Osteoblast (primary cell): ENCODE results near the gene SPECC1. TPM values are rescaled to one million over a fixed set of nuclear protein-coding genes. Genes with fewer than 3 reads are reported as not detected.

Experiments used
- DNase-seq: peaks from one replicate; pipeline ENCODE4 v3.0.0; 2011; ENCODE audit warnings: low spot score, mixed read lengths; ENCODE audit not compliant: insufficient read length; ENCODE audit errors: missing footprints
- H2AFZ ChIP-seq: 2 replicates; pipeline ENCODE4 v1.6.0; 2011; ENCODE audit warnings: mild to moderate bottlenecking, low read length
- H3K27ac ChIP-seq: 2 replicates; pipeline ENCODE4 v1.5.1; 2011; ENCODE audit warnings: mild to moderate bottlenecking, low read depth, low read length, moderate library complexity
- H3K27me3 ChIP-seq: 2 replicates; pipeline ENCODE4 v1.6.0; 2012; ENCODE audit warnings: mild to moderate bottlenecking, control low read depth, inconsistent platforms, low read length, moderate library complexity; ENCODE audit not compliant: insufficient read depth
- H3K36me3 ChIP-seq: 2 replicates; pipeline ENCODE4 v1.5.1; 2011; ENCODE audit warnings: mild to moderate bottlenecking, low read length, control low read depth, moderate library complexity; ENCODE audit not compliant: insufficient read depth
- H3K4me1 ChIP-seq: 2 replicates; pipeline ENCODE4 v1.5.1; 2011; ENCODE audit warnings: mild to moderate bottlenecking, low read length, control low read depth, moderate library complexity; ENCODE audit not compliant: insufficient read depth
- H3K4me2 ChIP-seq: 2 replicates; pipeline ENCODE4 v1.6.0; 2011; ENCODE audit warnings: mild to moderate bottlenecking, low read length; ENCODE audit not compliant: insufficient read depth
- H3K4me3 ChIP-seq: fragments of 200-600 bp; sonication (generic); 3 replicates; pipeline ENCODE4 v1.5.1; 2012; ENCODE audit warnings: mild to moderate bottlenecking, low read length, inconsistent platforms; ENCODE audit not compliant: insufficient read depth
- H3K79me2 ChIP-seq: 2 replicates; pipeline ENCODE4 v1.6.0; 2012; ENCODE audit warnings: mild to moderate bottlenecking, low read length, control low read depth, inconsistent platforms; ENCODE audit not compliant: insufficient read depth
- H3K9me3 ChIP-seq: 2 replicates; pipeline ENCODE4 v1.5.1; 2011; ENCODE audit warnings: low read depth, low read length, control low read depth
- H4K20me1 ChIP-seq: 2 replicates; pipeline ENCODE4 v1.6.0; 2012; ENCODE audit warnings: mild to moderate bottlenecking, low read length, control low read depth; ENCODE audit not compliant: insufficient read depth
- CTCF ChIP-seq: IDR thresholded peaks from 2 replicates; pipeline ENCODE4 v1.5.1; 2011; ENCODE audit warnings: mild to moderate bottlenecking, low read depth, low read length, moderate library complexity; ENCODE audit errors: extremely low read depth
- total RNA-seq: library from RNA; depleted of rRNA; stranded (reverse); fragments of >200 nt; gene quantifications from 2 replicates; pipeline ENCODE4 v1.2.3, GENCODE V29; 2012

Gene SPECC1
- total RNA-seq, 1 donor, result 155 TPM

- no peaks in the 10 kb centered on the region for H4K20me1 ChIP-seq
- TF ChIP-seq CTCF, result no peak
- peaks cover 8% of the 10 kb centered on the region for H3K36me3 ChIP-seq
- no peaks in the 10 kb centered on the region for H3K27me3 ChIP-seq
- peaks cover 67% of the 10 kb centered on the region for H3K4me1 ChIP-seq
- no peaks in the 10 kb centered on the region for H3K9me3 ChIP-seq
- no peak overlapping the region for H3K4me3 ChIP-seq
- no peak overlapping the region for H2AFZ ChIP-seq
- H3K79me2 ChIP-seq, result peaks cover 25% of the 10 kb centered on the region
- no peak overlapping the region for H3K27ac ChIP-seq
- no peak overlapping the region for H3K4me2 ChIP-seq
- no peak for DNase-seq
Observed at GRCh38 chr17:20203018-20203417, 193.9 kb downstream of the SPECC1 start.

- no peak for TF ChIP-seq CTCF
- no peak for DNase-seq
- Histone ChIP-seq H3K79me2 (peaks cover 31% of the 10 kb centered on the region), H3K27ac (peak overlapping the region; percentile 41), H3K4me1 (peaks cover 68% of the 10 kb centered on the region), H3K36me3 (peaks cover 8% of the 10 kb centered on the region), H3K4me3 (no peak overlapping the region), H4K20me1 (no peaks in the 10 kb centered on the region), H3K9me3 (no peaks in the 10 kb centered on the region), H3K4me2 (peak overlapping the region; percentile 38), H3K27me3 (no peaks in the 10 kb centered on the region), H2AFZ (no peak overlapping the region)
Observed at GRCh38 chr17:20203761-20204263, 194.7 kb downstream of the SPECC1 start.

GRCh38 chr17:20205609-20206008 lies 196.4 kb downstream of the SPECC1 start:
- Histone ChIP-seq H3K4me1 (peaks cover 62% of the 10 kb centered on the region), H3K27ac (peak overlapping the region; percentile 71), H3K4me2 (peak overlapping the region; percentile 35), H2AFZ (no peak overlapping the region), H3K4me3 (no peak overlapping the region), H3K9me3 (no peaks in the 10 kb centered on the region), H3K36me3 (peaks cover 8% of the 10 kb centered on the region), H4K20me1 (no peaks in the 10 kb centered on the region), H3K27me3 (no peaks in the 10 kb centered on the region), H3K79me2 (peaks cover 29% of the 10 kb centered on the region)
- TF ChIP-seq CTCF, result no peak
- DNase-seq, result no peak

- H3K4me3 ChIP-seq, result no peak overlapping the region
- TF ChIP-seq CTCF, result no peak
- peak overlapping the region; percentile 35 for H3K4me2 ChIP-seq
- peaks cover 31% of the 10 kb centered on the region for H3K79me2 ChIP-seq
- peaks cover 58% of the 10 kb centered on the region for H3K4me1 ChIP-seq
- H3K36me3 ChIP-seq, result peaks cover 8% of the 10 kb centered on the region
- no peaks in the 10 kb centered on the region for H4K20me1 ChIP-seq
- H3K27ac ChIP-seq, result peak overlapping the region; percentile 71
- DNase-seq, result no peak
- H3K9me3 ChIP-seq, result no peaks in the 10 kb centered on the region
- no peaks in the 10 kb centered on the region for H3K27me3 ChIP-seq
- H2AFZ ChIP-seq, result no peak overlapping the region
Observed at GRCh38 chr17:20206068-20206467, 196.9 kb downstream of the SPECC1 start.
